Measurements from ENCODE around the gene FNDC3A. TPM values are rescaled to one million over a fixed set of nuclear protein-coding genes. Genes with fewer than 3 reads are reported as not detected.

Gene FNDC3A, protein sequence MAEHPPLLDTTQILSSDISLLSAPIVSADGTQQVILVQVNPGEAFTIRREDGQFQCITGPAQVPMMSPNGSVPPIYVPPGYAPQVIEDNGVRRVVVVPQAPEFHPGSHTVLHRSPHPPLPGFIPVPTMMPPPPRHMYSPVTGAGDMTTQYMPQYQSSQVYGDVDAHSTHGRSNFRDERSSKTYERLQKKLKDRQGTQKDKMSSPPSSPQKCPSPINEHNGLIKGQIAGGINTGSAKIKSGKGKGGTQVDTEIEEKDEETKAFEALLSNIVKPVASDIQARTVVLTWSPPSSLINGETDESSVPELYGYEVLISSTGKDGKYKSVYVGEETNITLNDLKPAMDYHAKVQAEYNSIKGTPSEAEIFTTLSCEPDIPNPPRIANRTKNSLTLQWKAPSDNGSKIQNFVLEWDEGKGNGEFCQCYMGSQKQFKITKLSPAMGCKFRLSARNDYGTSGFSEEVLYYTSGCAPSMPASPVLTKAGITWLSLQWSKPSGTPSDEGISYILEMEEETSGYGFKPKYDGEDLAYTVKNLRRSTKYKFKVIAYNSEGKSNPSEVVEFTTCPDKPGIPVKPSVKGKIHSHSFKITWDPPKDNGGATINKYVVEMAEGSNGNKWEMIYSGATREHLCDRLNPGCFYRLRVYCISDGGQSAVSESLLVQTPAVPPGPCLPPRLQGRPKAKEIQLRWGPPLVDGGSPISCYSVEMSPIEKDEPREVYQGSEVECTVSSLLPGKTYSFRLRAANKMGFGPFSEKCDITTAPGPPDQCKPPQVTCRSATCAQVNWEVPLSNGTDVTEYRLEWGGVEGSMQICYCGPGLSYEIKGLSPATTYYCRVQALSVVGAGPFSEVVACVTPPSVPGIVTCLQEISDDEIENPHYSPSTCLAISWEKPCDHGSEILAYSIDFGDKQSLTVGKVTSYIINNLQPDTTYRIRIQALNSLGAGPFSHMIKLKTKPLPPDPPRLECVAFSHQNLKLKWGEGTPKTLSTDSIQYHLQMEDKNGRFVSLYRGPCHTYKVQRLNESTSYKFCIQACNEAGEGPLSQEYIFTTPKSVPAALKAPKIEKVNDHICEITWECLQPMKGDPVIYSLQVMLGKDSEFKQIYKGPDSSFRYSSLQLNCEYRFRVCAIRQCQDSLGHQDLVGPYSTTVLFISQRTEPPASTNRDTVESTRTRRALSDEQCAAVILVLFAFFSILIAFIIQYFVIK
- total RNA-seq, result 84.4 TPM

DNA sequence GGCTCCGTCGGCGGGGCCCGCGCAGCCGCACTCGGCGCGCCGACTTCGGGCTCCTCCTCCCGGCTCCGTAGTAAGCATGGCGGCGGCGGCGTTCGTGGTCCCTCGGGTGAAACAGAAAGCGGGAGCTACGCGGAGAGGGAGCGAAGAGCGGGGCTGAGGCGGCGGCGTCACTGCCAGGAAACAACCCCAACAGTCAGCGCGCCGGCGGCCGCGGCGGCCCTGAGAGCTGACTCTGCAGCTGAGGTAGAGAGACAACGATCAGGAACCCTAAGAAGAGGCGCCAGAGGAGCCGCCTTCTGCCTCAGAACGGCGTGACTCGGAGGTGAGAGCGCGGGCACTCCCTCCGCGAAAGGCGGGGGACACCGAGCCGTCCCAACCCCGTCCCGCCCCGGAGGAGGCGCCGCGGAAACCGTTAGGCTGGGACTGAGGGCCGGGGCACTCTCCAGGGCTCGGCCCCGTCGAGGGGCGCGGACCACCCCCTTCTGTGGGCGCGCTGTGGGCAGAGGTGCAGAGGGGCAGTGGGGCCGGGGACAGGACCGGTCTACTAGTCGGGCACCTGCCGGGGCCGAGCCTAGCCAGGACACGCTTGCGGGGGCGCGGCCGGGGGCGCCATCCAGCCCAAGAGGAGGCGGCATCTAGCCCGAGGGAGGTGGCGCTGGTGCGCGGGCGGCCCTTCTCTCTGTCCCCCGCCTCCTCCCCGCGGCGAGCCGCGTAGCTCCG, at the start of gene FNDC3A:
TSS of gene FNDC3A (plus strand) at position 57 of the 720 bp plus-strand sequence. CDS start 30,279 bp downstream, outside the sequence.
- DNase-seq (ENCODE audit: low spot score in 2 of 2), result peak; percentile 75 to 86
- no peak for FAIRE-seq

GRCh38 chr13:48928757-48929430, 46.8 kb upstream of the FNDC3A start:
- FAIRE-seq (no peak), DNase-seq (ENCODE audit: low spot score in 2 of 2) (no peak)

DNA sequence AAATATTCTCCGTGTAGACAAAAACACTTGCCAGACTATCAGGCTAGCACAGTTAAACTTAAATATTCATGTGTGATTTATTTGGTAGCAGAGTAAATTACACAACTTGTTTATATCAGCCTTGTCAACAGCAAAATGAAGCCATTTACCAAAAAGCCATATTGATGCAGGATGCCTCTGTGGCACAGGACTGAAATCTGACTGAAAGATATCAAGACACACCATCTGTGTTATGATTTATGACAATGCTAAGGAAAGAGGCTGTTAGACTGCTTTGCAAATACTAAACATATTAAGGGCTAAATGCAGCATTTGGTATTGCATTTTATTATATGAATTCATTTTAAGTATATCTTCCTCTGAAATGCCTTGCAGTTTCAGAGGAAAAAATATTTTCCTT, 44.8 kb upstream of the FNDC3A start:
- no peak for FAIRE-seq
- DNase-seq (ENCODE audit: low spot score in 2 of 2), result no peak

DNA sequence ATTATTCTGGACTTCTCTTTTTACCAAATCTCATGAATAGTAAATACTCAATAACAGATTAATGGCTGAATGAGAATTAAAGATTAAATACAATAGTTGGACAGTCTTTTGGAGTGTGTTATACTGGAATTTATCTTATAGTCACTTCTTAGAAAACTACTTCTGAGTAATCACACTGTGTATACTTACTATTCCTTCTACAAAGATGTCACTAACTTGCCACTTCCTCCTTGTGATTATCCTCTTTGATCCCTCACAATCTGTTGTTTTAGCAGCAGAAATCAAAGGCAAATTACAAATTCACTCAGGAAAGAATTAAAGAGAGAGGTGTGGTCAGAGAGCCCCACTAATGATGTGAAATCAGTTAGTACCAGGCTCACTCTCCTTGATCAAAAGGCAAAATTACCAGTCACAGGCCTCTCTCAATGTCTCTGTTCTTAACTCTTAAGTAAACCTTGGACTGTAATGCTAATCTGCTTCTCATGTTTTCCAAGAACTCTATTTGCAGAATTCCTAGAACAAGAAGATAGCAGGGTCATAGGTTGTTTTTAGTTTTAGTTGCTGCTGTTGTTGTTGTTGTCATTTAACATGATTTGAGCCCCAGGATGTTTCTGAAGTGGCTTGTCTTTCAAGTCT, 37.3 kb upstream of the FNDC3A start:
- no peak for DNase-seq (ENCODE audit: low spot score in 2 of 2)
- no peak for FAIRE-seq

- FAIRE-seq (no peak), DNase-seq (ENCODE audit: low spot score in 2 of 2) (no peak)
These were observed 36.0 kb upstream of the FNDC3A start for GRCh38 chr13:48939728-48940127.

DNA sequence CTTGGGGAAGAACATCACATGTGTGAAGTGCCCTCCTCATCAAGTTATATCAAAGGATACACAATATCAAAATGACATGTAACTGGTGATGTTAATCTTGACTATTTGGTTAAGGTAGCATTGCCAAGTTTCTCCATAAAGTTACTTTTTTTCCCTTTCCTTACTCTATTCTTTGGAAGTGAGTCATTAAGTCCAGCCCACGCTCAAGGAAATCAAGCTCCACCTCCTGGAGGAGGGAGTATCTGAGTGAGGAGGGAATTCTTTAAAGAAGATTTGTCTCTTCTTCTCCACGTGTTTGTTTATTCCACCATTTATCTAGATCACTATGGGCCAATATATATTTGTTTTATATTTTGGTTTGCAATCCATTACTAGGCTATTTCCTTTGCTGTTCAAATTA, 33.6 kb upstream of the FNDC3A start:
- DNase-seq (ENCODE audit: low spot score in 2 of 2) (no peak), FAIRE-seq (no peak)

DNA sequence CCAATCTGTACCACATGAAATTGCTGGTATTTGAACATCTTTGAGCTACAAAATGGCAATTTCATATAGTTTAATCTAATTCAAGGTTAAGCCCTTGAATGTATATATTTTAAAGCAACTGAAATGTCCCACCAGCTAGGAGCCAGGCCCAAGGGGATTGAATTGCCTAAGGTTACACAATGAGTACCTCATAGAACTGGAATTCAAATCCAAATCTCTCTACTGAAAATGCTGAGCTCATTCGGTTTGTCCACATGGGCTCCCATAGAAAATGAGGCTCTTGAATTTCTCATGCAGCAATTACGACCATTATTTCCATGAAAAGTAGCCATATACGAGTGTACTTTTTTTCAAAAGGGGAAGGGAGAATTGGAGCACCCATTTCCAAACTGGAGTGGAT, 31.5 kb upstream of the FNDC3A start:
- FAIRE-seq (no peak), DNase-seq (ENCODE audit: low spot score in 2 of 2) (no peak)

DNA sequence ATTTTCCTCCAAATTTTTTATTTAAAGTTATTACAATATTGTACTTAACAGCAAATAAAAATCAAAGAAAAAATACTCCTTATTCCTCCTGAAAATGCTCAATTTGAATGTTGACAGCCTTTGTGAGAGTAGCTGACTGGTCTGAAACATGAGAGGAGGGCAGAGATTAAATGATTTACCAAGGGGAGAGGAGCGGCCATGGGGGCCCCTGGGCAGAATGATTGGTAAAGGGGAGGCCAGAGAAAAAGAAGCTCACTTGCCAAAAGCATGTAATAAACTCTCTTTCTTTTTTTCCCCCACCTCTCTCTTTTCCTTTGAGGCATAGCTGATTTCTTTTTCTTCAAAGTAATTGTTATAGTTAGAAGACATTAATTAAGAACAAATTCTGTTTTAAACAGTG, 30.1 kb upstream of the FNDC3A start:
- FAIRE-seq, result no peak
- DNase-seq (ENCODE audit: low spot score in 2 of 2), result no peak

DNA sequence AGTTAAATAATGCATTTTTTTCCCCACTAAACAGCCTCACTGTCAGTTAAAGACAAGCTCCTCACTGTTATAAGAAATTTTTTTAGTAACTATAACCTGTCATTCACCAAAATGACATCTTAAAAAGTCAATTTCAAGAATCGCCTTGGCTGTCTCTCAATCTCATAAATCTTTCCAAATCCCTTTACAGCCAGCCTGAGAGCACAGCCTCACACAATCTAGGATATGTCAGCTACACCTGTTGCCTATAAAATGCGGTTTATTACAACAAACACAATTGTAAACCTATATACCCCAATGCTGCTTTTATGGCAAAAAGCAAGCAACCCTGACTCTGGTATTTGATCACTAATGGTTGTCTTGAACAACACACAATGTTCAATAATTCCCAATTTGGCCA, 29.5 kb upstream of the FNDC3A start:
- DNase-seq (ENCODE audit: low spot score in 2 of 2), result no peak
- FAIRE-seq, result no peak

DNA sequence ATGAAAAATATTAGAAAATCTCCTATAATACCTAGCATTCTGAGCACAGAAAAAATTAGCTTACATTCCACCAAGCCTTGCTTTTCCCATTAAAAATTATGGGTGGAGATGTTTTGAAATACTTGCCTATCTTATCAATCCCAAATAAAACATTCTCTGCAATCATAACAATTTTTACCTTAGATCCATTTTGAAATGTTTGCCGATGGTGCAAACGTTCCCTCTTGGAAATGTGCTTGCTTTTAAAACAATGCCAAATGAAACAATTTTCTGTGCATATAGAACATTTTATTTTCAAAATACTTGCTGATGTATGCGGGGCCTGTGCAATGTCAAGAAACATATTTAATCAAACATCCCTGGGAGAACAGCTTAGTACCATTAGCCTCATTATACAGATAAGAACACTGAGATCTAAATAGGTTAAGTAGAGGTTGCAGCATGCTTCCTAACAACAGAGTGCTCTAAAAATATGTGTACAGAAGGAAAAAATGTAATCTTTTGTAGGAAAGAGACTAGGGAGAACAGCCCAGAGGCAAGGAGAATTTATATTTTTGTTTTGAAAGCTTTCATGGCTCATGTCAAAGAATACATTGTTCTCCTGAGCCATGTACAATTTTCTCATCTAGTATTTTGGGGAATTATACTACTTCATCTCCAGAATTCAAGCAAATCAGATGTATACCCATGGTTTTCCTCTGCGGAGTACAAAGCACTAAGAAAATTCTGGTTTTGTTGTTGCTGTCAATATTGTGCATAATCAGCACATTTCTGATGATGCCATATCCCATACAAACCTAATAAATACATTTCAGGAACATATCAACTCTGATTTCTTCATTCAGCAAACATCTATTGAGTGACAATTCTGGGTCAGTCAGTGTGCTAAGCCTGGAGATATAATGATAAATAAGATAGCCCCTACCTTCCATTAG, 25.9 kb upstream of the FNDC3A start:
- FAIRE-seq (no peak), DNase-seq (ENCODE audit: low spot score in 2 of 2) (no peak)

DNA sequence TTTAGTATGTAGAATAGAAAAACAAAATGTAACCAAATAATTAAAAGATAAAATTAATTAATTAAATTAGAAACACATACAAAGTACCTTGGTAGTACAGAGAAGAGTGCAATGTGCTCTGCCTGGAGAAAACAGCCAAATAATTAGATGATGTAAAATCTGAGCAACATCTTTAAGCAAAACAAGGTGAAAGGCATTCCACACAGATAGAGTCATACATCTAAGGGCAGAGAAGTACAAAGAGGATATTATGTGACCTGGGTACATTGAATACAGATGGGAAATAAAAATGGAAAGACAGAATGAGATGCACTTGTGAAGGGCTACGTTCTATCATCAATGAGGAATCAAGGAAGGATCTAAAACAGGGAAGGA, 25.2 kb upstream of the FNDC3A start:
- no peak for DNase-seq (ENCODE audit: low spot score in 2 of 2)
- no peak for FAIRE-seq

DNA sequence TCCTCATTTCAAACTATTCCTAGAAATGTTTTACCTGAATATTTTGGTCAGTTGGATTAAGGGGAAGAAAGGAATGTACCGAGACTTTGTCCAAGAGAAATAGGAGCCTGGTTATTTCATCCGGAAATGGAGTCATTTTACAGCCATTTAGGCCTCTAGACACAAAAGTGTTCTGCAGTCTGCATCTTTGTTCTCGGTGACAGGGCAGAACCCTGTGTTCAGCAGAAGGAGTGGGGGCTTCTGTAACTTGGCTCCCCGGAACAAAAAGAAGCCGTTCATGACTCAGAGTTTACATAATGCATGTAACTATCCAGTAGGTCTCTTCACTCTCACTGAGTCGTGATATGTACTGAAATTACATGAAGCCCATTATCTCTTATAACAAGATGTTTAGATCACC, 21.6 kb upstream of the FNDC3A start:
- FAIRE-seq, result no peak
- DNase-seq (ENCODE audit: low spot score in 2 of 2), result no peak

GRCh38 chr13:48955536-48955935, 20.2 kb upstream of the FNDC3A start:
- DNase-seq (ENCODE audit: low spot score in 2 of 2), result no peak
- FAIRE-seq, result no peak

- FAIRE-seq, result no peak
- DNase-seq (ENCODE audit: low spot score in 2 of 2), result no peak
These were observed 14.3 kb upstream of the FNDC3A start for GRCh38 chr13:48961379-48961778.

DNA sequence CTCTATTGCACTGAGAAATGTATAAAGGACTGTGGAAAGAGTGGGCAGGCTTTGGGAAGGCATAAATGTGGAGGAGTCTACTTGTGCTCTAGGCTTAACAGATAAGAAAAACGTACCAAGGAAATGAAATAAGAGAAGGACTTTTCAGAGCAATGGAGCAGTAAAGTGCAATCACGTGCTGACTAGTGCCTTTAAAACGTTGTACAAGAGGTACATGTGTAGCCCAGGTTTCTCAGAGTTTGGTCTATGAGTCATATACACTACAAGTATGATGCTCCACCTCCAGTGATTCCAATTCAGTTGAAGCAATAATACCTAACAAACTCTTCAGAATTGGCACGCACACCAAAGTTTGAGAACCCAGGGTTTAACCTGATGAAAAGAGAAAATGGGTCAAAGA, 13.4 kb upstream of the FNDC3A start:
- DNase-seq (ENCODE audit: low spot score in 2 of 2) (no peak), FAIRE-seq (no peak)

DNA sequence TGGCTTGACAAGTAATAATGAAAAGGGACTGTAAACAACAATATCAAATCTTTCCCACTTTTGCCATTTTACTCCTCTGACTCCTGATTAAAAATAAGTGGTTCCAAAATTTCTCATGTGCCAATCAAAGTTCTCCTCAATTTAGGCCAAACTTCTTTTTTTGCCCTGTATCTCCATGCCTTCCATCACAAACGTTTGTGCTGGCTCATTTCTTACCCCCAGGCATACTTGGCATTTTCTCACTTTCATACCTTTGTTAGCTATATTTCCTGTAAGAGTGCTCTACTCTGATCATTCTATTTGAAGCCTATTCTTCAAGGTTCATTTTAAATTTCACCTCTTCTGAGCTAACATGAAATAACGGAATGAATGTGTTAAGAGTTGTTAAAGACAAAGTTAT, 10.0 kb upstream of the FNDC3A start:
- DNase-seq (ENCODE audit: low spot score in 2 of 2) (no peak), FAIRE-seq (no peak)

GRCh38 chr13:48969685-48970084, 6.0 kb upstream of the FNDC3A start:
- FAIRE-seq (no peak), DNase-seq (ENCODE audit: low spot score in 2 of 2) (no peak)

DNA sequence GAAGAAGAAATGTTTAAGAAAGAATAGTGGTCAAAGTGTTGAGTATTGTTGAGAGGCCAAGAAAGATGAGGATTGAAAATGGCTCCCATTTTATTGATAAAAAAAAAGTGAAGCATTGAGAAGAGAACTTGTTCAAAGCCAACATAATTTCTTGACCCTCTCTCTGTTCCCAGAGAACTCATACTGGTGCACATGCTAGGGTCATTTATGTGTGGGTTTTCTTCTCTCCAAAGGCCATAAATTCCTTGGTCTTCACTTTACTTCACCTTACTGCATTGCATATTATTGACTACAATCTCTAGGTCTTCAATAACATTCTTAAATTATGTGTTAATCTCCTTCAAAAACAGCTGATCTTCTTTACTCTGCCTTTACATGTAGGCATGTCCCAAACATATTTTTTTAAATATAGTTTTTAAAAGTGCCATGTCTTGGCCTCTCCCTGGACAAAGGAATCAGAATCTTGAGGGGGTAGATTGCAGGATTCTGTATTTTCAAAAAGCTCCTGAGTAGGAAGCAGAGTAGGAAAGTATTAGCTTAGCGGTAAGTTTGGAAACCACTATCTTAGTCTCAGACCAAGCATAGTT, 1.8 kb upstream of the FNDC3A start:
- DNase-seq (ENCODE audit: low spot score in 2 of 2) (no peak), FAIRE-seq (no peak)
